Type B pancreatic cell (in vitro differentiated cells): ENCODE data around the gene ZBED5. TPM values are rescaled to one million over a fixed set of nuclear protein-coding genes. Genes with fewer than 3 reads are reported as not detected.

Experiments used
- DNase-seq: peaks from one replicate; pipeline ENCODE4 v3.0.0; 2021; ENCODE audit warnings: mixed read lengths; ENCODE audit not compliant: unreplicated experiment; ENCODE audit errors: extremely low spot score
- H3K27ac Mint-ChIP-seq: 2 replicates; pipeline ENCODE4 v1.8.0; 2021; ENCODE audit warnings: mild to moderate bottlenecking, mixed read lengths
- H3K27me3 Mint-ChIP-seq: 2 replicates; pipeline ENCODE4 v1.8.0; 2021; ENCODE audit warnings: mixed read lengths
- H3K36me3 Mint-ChIP-seq: 2 replicates; pipeline ENCODE4 v1.8.0; 2021; ENCODE audit warnings: mixed read lengths
- H3K4me1 Mint-ChIP-seq: one replicate; pipeline ENCODE4 v1.8.0; 2021; ENCODE audit warnings: mixed read lengths; ENCODE audit not compliant: unreplicated experiment
- H3K4me3 Mint-ChIP-seq: 2 replicates; pipeline ENCODE4 v1.8.0; 2021; ENCODE audit warnings: mild to moderate bottlenecking, mixed read lengths
- H3K9me3 Mint-ChIP-seq: 2 replicates; pipeline ENCODE4 v1.8.0; 2021; ENCODE audit warnings: mixed read lengths
- total RNA-seq: library from RNA; stranded (reverse); gene quantifications from 2 replicates; pipeline ENCODE4 v1.2.1, GENCODE V29; 2021; ENCODE audit warnings: low replicate concordance
- TF ChIP-seq, protein P1 (sequence below): fragments of 200-600 bp; sonication (generic); conservative IDR thresholded peaks from 2 replicates; pipeline ENCODE4 v1.5.0; 2021; ENCODE audit warnings: antibody characterized with exemption, mild to moderate bottlenecking

ZBED5 gene
- total RNA-seq, 1 donor from 2014 or later = 88.0 TPM

DNA sequence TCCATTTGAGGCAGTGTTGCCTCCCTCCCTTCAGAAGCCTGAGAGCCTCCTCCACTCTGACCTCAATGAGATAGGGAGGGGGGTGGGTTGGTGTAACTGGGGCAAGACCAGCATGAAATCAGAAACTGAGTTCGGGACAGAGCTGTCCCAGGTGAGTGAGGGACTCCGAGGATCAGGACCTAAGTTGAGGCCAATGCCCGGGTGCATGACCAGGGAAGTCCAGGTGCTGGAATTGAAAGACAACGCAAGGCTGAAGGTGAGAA is 40.8 kb upstream of the ZBED5 start:
- Mint-ChIP-seq H3K27me3 (no peaks in the 10 kb centered on the region), H3K4me3 (peak overlapping the region; percentile 63), H3K4me1 (peaks cover 57% of the 10 kb centered on the region), H3K27ac (peak overlapping the region; percentile 98), H3K9me3 (peaks cover 6% of the 10 kb centered on the region), H3K36me3 (peaks cover 7% of the 10 kb centered on the region)
- TF ChIP-seq, protein P1, sequence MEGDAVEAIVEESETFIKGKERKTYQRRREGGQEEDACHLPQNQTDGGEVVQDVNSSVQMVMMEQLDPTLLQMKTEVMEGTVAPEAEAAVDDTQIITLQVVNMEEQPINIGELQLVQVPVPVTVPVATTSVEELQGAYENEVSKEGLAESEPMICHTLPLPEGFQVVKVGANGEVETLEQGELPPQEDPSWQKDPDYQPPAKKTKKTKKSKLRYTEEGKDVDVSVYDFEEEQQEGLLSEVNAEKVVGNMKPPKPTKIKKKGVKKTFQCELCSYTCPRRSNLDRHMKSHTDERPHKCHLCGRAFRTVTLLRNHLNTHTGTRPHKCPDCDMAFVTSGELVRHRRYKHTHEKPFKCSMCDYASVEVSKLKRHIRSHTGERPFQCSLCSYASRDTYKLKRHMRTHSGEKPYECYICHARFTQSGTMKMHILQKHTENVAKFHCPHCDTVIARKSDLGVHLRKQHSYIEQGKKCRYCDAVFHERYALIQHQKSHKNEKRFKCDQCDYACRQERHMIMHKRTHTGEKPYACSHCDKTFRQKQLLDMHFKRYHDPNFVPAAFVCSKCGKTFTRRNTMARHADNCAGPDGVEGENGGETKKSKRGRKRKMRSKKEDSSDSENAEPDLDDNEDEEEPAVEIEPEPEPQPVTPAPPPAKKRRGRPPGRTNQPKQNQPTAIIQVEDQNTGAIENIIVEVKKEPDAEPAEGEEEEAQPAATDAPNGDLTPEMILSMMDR = no peak
- DNase-seq = no peak

DNA sequence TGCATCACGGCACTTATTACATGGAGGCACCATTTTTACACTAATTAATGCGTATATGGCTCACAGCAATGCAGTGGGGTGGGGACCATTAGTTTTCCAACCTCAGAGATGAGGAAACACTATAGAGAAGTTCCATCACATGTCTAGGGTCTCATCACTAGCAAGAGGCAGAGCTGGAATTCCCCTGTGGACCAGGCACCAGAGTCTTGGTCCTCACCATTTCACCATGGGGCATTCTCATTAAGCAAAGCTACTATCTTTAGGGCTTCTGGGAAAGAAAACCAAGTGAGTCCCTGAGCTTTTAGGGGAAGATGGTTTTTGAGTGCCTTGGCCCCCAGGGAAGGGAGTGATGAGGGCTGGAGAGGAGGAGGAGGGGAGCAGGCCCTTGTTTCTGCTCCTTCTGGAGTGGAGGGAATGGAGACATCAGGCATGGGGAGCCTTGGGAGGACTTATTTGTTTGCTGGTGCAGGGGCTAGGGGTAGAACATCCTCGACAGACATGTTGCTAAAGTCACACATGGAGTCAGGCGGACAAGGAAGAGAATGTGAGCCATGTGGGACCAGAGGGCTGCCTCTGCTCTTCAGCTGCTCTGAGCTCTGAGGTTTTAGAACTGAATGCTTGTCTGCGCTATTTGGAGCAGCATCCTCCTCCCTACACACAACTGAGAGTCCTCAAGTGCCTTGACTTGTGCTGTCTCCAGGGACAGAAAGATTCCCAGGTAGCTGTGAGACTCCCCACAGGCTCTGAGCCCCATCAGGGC is 40.3 kb upstream of the ZBED5 start:
- peak overlapping the region; percentile 98 for H3K27ac Mint-ChIP-seq

DNA sequence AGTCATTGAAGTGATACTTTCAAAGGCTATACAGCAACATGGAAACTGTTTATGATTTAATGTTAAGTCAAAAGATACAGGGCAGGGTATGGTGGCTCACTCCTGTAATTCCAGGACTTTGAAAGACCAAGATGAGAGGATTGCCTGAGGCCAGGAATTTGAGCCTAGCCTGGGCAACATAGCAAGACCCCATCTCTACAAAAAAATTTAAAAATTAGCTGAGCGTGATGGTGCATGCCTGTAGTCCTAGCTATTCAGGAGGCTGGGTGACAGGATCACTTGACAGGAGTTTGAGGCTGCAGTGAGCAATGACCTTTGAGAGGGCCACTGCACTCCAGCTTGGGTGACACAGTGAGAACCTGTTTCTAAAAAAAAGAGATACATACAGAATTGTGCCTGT is 39.3 kb upstream of the ZBED5 start:
- TF ChIP-seq, protein P1 = no peak
- no peak for DNase-seq
- H3K9me3 Mint-ChIP-seq = peaks cover 6% of the 10 kb centered on the region
- H3K27ac Mint-ChIP-seq = peak overlapping the region; percentile 73
- peaks cover 7% of the 10 kb centered on the region for H3K36me3 Mint-ChIP-seq
- no peaks in the 10 kb centered on the region for H3K27me3 Mint-ChIP-seq
- H3K4me1 Mint-ChIP-seq = peaks cover 49% of the 10 kb centered on the region
- H3K4me3 Mint-ChIP-seq = no peak overlapping the region

More for the DNA sequence above, 40.3 kb upstream of the ZBED5 start:
- Mint-ChIP-seq H3K4me3 (peak overlapping the region; percentile 36), H3K27me3 (no peaks in the 10 kb centered on the region), H3K36me3 (peaks cover 7% of the 10 kb centered on the region), H3K9me3 (peaks cover 6% of the 10 kb centered on the region), H3K4me1 (peaks cover 57% of the 10 kb centered on the region)
- TF ChIP-seq, protein P1 = no peak
- no peak for DNase-seq

DNA sequence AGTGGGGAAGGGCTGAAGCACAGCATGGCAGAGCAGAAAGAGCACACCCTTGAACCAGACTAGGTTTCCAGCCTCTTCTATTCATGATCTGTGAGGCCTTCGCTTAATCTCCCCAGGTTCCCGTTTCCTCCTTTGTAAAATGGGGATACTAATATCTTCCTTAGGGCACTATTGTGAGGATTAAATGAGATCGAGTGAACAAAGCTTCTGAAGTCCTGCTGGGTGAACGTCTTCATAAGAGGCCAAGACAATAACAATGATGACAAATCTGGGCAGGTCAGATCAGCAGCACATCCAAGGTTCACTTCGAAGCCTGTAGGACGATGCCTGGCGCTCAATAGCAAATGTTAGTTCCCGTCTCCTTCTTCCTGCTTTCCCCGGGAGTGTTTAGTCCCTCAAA is 38.6 kb upstream of the ZBED5 start:
- Mint-ChIP-seq H3K27ac (peak overlapping the region; percentile 73), H3K9me3 (peaks cover 6% of the 10 kb centered on the region), H3K36me3 (peaks cover 7% of the 10 kb centered on the region), H3K4me3 (no peak overlapping the region), H3K27me3 (no peaks in the 10 kb centered on the region), H3K4me1 (peaks cover 46% of the 10 kb centered on the region)
- DNase-seq = no peak
- TF ChIP-seq, protein P1 = no peak

DNA sequence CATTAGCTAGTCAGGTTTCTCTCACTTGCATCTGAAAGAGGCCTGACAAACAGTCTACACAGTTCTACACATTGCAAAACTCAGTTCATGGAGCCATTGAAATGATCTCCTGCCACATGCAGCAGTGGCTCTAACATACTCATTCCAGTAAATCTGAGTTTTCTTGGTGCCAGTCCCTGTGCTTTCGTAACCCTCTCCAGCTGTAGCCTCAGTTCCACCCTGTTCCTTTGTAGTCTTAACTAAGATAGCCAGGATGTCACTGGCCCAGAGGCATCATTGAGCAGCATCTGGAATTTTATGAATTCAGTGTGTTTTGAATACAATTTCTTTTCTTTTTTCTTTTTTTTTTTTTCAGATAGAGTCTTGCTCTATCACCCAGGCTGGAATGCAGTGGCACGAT is 37.4 kb upstream of the ZBED5 start:
- peaks cover 34% of the 10 kb centered on the region for H3K4me1 Mint-ChIP-seq
- DNase-seq = no peak
- no peak overlapping the region for H3K4me3 Mint-ChIP-seq
- no peaks in the 10 kb centered on the region for H3K27me3 Mint-ChIP-seq
- H3K27ac Mint-ChIP-seq = no peak overlapping the region
- TF ChIP-seq, protein P1 = no peak
- H3K9me3 Mint-ChIP-seq = peaks cover 6% of the 10 kb centered on the region
- H3K36me3 Mint-ChIP-seq = peaks cover 7% of the 10 kb centered on the region

DNA sequence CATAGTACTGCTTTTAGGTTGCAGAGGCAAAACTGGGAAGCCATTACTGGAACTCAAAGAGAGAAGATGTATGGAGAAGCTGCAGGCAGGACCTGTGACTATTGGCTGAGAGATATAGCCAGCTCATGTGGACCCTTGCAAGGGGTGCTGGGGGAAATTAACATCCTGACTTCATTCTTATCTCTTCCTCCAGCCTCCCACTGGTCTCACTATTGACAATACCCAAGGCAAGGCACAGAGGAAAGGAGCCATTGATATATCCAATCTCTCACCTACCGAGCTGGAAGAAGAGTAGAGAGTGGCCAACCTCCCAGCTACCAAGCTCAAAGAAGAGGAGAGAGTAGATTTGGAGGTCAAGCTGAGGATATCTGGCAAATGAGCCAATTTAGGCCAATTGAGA is 36.8 kb upstream of the ZBED5 start:
- DNase-seq = no peak
- peaks cover 7% of the 10 kb centered on the region for H3K36me3 Mint-ChIP-seq
- H3K4me3 Mint-ChIP-seq = no peak overlapping the region
- peaks cover 6% of the 10 kb centered on the region for H3K9me3 Mint-ChIP-seq
- TF ChIP-seq, protein P1 = no peak
- no peaks in the 10 kb centered on the region for H3K27me3 Mint-ChIP-seq
- peaks cover 28% of the 10 kb centered on the region for H3K4me1 Mint-ChIP-seq
- H3K27ac Mint-ChIP-seq = peak overlapping the region; percentile 94
